SK-N-SH treated with all-trans-retinoic acid at 6 μM for 48 hours (cell line): Measurements from ENCODE around the gene ST3GAL3.

Experiments
- ATAC-seq: fragments of 200-7000 bp; cut with Tn5 transposase; 3 replicates; pipeline ENCODE4 v1.9.1; 2020; ENCODE audit warnings: mild to moderate bottlenecking, moderate library complexity
- ARNTL ChIP-seq: fragments of 450-650 bp; formaldehyde crosslinking; IDR thresholded peaks from 2 replicates; pipeline ENCODE4 v1.5.0; 2020; ENCODE audit warnings: low read depth, mild to moderate bottlenecking, moderate library complexity, borderline replicate concordance
- BACH2 ChIP-seq: fragments of 250-450 bp; sonication (Bioruptor Pico); IDR thresholded peaks from 2 replicates; pipeline ENCODE4 v1.9.0; 2021; ENCODE audit warnings: mild to moderate bottlenecking, borderline replicate concordance
- CREB5 ChIP-seq: fragments of 250-450 bp; sonication (Bioruptor Pico); IDR thresholded peaks from 2 replicates; pipeline ENCODE4 v1.5.1; 2020; ENCODE audit warnings: low read depth, mild to moderate bottlenecking, moderate library complexity
- CSDC2 ChIP-seq: fragments of 250-450 bp; sonication (Bioruptor Pico); IDR thresholded peaks from 2 replicates; pipeline ENCODE4 v1.5.0; 2020; ENCODE audit warnings: mild to moderate bottlenecking, moderate library complexity
- CSRNP3 ChIP-seq: fragments of 250-450 bp; sonication (Bioruptor Pico); IDR thresholded peaks from 2 replicates; pipeline ENCODE4 v1.5.1; 2021; ENCODE audit warnings: mild to moderate bottlenecking, moderate library complexity
- ESRRG ChIP-seq: fragments of 250-450 bp; sonication (Bioruptor Pico); IDR thresholded peaks from 2 replicates; pipeline ENCODE4 v1.6.1; 2021; ENCODE audit warnings: mild to moderate bottlenecking
- GLIS3 ChIP-seq: fragments of 250-450 bp; sonication (Bioruptor Pico); IDR thresholded peaks from 2 replicates; pipeline ENCODE4 v1.5.0; 2020; ENCODE audit warnings: mild to moderate bottlenecking, moderate library complexity
- ISL1 ChIP-seq: fragments of 250-450 bp; sonication (Bioruptor Pico); IDR thresholded peaks from 2 replicates; pipeline ENCODE4 v2.1.2; 2022; ENCODE audit warnings: mild to moderate bottlenecking, moderate library complexity
- OSR1 ChIP-seq: fragments of 250-450 bp; sonication (Bioruptor Pico); IDR thresholded peaks from 2 replicates; pipeline ENCODE4 v1.8.0; 2022; ENCODE audit warnings: moderate library complexity, mild to moderate bottlenecking, inconsistent platforms
- PATZ1 ChIP-seq: fragments of 250-450 bp; sonication (Bioruptor Pico); IDR thresholded peaks from 2 replicates; pipeline ENCODE4 v1.8.0; 2020; ENCODE audit warnings: mild to moderate bottlenecking, moderate library complexity, borderline replicate concordance
- POU6F1 ChIP-seq: fragments of 250-450 bp; sonication (Bioruptor Pico); IDR thresholded peaks from 2 replicates; pipeline ENCODE4 v1.8.0; 2021; ENCODE audit warnings: low read depth, mild to moderate bottlenecking, moderate library complexity, borderline replicate concordance
- PPARA ChIP-seq: fragments of 250-450 bp; sonication (Bioruptor Pico); IDR thresholded peaks from 2 replicates; pipeline ENCODE4 v1.5.0; 2020; ENCODE audit warnings: mild to moderate bottlenecking, borderline replicate concordance
- RARB ChIP-seq: fragments of 250-450 bp; sonication (Bioruptor Pico); IDR thresholded peaks from 2 replicates; pipeline ENCODE4 v1.8.0; 2021; ENCODE audit warnings: mild to moderate bottlenecking, moderate library complexity
- SNAI2 ChIP-seq: fragments of 250-450 bp; sonication (Bioruptor Pico); IDR thresholded peaks from 2 replicates; pipeline ENCODE4 v1.5.0; 2020; ENCODE audit warnings: mild to moderate bottlenecking, moderate library complexity
- TCF4 ChIP-seq: fragments of 250-450 bp; sonication (Bioruptor Pico); IDR thresholded peaks from 2 replicates; pipeline ENCODE4 v1.8.0; 2021; ENCODE audit warnings: mild to moderate bottlenecking, moderate library complexity, borderline replicate concordance
- TOX ChIP-seq: fragments of 250-450 bp; sonication (Bioruptor Pico); IDR thresholded peaks from 2 replicates; pipeline ENCODE4 v1.8.0; 2021; ENCODE audit warnings: mild to moderate bottlenecking, moderate library complexity, borderline replicate concordance
- ZC3H10 ChIP-seq: fragments of 250-450 bp; sonication (Bioruptor Pico); IDR thresholded peaks from 2 replicates; pipeline ENCODE4 v1.5.1; 2021; ENCODE audit warnings: mild to moderate bottlenecking, moderate library complexity
- ZFP3 ChIP-seq: fragments of 250-450 bp; sonication (Bioruptor Pico); IDR thresholded peaks from 2 replicates; pipeline ENCODE4 v1.5.0; 2020; ENCODE audit warnings: mild to moderate bottlenecking, moderate library complexity
- ZFP30 ChIP-seq: fragments of 450-650 bp; formaldehyde crosslinking; IDR thresholded peaks from 2 replicates; pipeline ENCODE4 v1.5.0; 2022; ENCODE audit warnings: mild to moderate bottlenecking, moderate library complexity
- ZNF565 ChIP-seq: fragments of 450-650 bp; formaldehyde crosslinking; conservative IDR thresholded peaks from 2 replicates; pipeline ENCODE4 v1.5.0; 2020; ENCODE audit warnings: low read depth, mild to moderate bottlenecking, moderate library complexity
- ZNF70 ChIP-seq: fragments of 450-650 bp; formaldehyde crosslinking; IDR thresholded peaks from 2 replicates; pipeline ENCODE4 v1.5.0; 2020; ENCODE audit warnings: mild to moderate bottlenecking, moderate library complexity
- ZNF8 ChIP-seq: fragments of 450-650 bp; formaldehyde crosslinking; IDR thresholded peaks from 2 replicates; pipeline ENCODE4 v1.5.0; 2020; ENCODE audit warnings: mild to moderate bottlenecking, moderate library complexity

ST3GAL3 gene

GRCh38 chr1:43881415-43881814 lies 174.1 kb downstream of the ST3GAL3 start (continued):
- TF ChIP-seq TCF4 (CRISPR knock-in tag) (no peak), SNAI2 (CRISPR knock-in tag) (no peak), TOX (no peak), PATZ1 (CRISPR knock-in tag) (no peak)

- TF ChIP-seq GLIS3 (no peak), CSRNP3 (CRISPR knock-in tag) (no peak), RARB (CRISPR knock-in tag) (no peak), ESRRG (no peak), ZC3H10 (CRISPR knock-in tag) (no peak)
- no peak for ATAC-seq
These were observed 175.4 kb downstream of the ST3GAL3 start for GRCh38 chr1:43882763-43883162.

- ATAC-seq: peak; percentile 64
- TF ChIP-seq ZFP30 (no peak), TOX (no peak), ZNF8 (no peak), SNAI2 (CRISPR knock-in tag) (no peak), PPARA (no peak), ESRRG (no peak), POU6F1 (CRISPR knock-in tag) (no peak), ARNTL (CRISPR knock-in tag) (no peak), CREB5 (CRISPR knock-in tag) (no peak), PATZ1 (CRISPR knock-in tag) (no peak), ZFP3 (no peak), ZNF70 (CRISPR knock-in tag) (no peak), CSRNP3 (CRISPR knock-in tag) (no peak), GLIS3 (no peak), BACH2 (CRISPR knock-in tag) (no peak), ISL1 (no peak), ZNF565 (CRISPR knock-in tag) (no peak), CSDC2 (CRISPR knock-in tag) (no peak), OSR1 (CRISPR knock-in tag) (no peak), RARB (CRISPR knock-in tag) (no peak)
- TF ChIP-seq, all 23 proteins: peak for 0
These were observed 176.0 kb downstream of the ST3GAL3 start for GRCh38 chr1:43883321-43883720.
